Raji (cell line): ENCODE results near the gene GSX2.

ENCODE experiments used
- POLR2A ChIP-seq: IDR thresholded peaks from 2 replicates; pipeline ENCODE4 v1.6.1; 2011; ENCODE audit warnings: low read depth, low read length, control low read depth; ENCODE audit not compliant: insufficient read depth

The GSX2 gene

GRCh38 chr4:54099748-54100574, at the start of gene GSX2:
Gene GSX2, plus strand, starts transcription at chr4:54100163. Its CDS starts 182 bp downstream, at chr4:54100345.
- TF ChIP-seq POLR2A, result no peak

- no peak for TF ChIP-seq POLR2A
These were observed 49.6 kb upstream of the GSX2 start for GRCh38 chr4:54050214-54050904.

DNA sequence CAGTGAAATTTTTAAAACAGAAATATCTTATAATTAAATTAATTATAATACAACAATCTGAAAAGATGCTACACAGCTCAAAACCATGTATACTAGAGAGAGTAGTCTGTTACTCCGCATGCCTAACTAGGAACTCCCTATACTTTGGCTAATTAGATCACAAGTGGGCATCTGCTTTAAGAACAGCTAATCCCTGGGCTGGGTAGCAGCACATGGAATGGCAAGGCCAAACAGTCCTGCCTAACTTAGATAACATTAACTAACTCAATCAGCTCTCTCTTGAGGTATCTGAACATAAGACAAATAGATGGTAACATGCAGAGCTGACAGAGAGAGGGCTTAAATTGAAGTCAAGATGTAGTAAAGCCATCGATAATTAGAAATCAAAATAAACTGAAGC, 45.5 kb upstream of the GSX2 start:
- TF ChIP-seq POLR2A, result no peak

DNA sequence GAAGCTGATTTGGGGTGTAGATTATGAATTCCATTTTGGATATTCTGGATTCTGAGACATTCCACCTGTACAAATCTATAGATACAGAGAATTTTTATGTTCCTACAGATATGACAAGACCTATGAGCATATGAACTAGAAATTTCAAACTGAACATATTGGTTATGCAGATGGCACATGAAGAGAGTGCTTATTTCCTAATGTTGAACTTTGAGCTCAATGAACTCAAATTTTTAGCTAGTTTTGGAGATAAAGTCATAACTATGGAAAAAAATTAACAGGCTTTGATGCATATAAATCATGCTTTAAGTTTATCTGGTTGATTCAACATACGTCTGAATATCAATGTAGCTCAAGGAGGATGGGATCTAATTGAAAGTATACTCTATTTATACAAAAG, 44.5 kb upstream of the GSX2 start:
- no peak for TF ChIP-seq POLR2A

DNA sequence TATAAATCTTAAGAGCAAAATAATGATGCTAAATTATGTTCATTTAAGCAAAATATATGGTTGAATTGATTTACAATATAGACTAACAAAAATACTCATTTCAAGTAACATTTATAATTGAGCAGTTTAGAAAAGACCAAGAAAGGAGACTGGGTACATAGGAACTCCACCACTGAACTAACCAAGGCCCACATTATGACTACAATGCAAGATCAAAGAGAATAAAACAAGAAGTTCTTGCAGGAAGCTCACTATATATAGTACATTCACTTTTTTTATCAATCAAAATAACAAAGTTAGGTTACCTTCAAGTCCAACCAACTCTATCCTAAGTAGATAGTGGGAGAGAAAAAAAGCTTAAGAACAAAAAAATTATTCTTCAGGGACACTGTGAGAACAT, 43.6 kb upstream of the GSX2 start:
- TF ChIP-seq POLR2A, result no peak

GRCh38 chr4:54058171-54058570, 41.8 kb upstream of the GSX2 start:
- TF ChIP-seq POLR2A, result no peak

- TF ChIP-seq POLR2A, result no peak
These were observed 39.8 kb upstream of the GSX2 start for GRCh38 chr4:54060116-54060515.

DNA sequence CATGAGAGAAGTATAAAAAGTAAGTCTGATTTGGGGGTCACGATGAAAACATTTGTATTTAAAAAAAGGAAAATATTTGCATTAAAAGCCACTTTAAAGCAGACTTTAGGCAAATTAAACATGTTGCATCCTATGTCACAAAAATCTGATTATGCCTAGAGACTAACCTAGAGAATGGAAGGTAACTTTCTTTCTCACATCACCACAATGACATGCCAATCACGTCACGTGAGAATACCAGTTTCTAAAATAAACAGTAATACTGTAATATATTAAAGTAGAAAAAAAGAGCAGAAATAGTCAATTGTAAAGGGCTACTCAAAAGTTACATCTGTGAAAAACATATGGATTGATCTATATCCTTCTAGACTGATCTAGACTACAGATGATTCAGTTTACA, 38.9 kb upstream of the GSX2 start:
- TF ChIP-seq POLR2A, result no peak

DNA sequence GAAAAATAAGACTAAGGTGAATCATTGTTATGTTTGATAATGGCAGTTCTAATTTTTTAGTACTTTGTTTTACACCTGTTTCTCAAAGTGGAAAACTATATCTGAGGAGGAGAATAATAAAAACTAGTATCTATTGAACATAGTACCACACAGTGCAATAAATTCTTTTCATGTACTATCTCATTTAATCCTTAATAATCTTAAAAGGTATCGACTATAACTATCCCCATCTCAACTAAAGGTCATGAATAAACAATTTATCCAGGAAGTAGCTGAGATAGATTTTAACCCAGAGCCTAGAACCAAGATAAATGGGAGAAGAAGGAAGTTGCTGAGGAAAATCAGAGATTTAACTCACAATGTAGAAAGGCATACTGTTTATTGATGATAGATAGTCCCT, 38.1 kb upstream of the GSX2 start:
- no peak for TF ChIP-seq POLR2A

DNA sequence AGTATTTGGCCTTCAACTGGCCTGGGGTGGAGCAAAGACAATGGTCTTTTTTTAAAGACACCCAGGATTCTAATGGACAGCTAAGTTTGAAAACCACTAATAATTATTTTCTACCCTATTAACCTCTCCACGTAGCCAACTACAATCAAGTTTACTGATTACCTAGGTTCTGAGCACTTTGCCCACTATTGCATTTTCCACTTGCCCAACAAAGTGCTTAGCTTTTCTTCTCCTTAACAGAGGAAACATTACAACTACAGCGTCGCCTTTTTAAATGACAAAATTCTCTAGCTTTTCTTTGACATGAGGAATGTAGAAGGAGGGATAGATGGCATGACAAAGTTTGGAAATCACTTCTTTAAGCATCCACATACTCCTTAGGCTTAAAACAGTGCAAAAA, 37.6 kb upstream of the GSX2 start:
- TF ChIP-seq POLR2A, result no peak

GRCh38 chr4:54063229-54063628, 36.7 kb upstream of the GSX2 start:
- TF ChIP-seq POLR2A, result no peak

DNA sequence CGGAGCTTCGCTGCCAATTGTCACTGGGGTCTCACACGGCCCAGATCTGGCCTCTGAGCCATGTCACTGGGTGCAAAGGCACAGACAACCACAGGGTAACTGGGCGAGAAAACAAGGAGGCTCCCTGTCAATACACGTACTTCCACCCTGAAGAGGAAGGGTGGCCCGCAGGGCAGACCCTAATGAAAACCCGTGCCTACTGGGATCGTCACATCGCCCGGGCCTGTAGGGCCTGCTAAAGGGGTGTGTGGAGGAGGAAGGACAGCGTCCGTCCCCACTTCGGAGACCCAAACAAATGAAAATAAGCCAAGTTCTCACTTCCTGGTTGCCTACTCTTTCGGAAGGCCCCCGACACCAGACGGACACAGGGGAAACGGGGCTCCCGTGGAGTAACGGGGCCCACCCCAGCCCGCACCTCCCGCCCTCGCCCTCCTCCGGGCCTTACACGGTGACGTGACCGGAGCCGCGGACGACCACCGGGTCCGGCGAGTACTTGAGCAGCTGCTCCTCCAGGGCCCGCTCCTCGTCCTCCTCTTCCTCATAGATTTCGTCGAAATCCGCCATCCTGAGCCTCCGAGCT, 36.1 kb upstream of the GSX2 start:
- no peak for TF ChIP-seq POLR2A

GRCh38 chr4:54064317-54065111, 35.4 kb upstream of the GSX2 start, which contains the start of gene CHIC2:
Gene CHIC2, minus strand, starts transcription at chr4:54064605. Its CDS starts 305 bp downstream, at chr4:54064300.
- TF ChIP-seq POLR2A, result peak; percentile 85

DNA sequence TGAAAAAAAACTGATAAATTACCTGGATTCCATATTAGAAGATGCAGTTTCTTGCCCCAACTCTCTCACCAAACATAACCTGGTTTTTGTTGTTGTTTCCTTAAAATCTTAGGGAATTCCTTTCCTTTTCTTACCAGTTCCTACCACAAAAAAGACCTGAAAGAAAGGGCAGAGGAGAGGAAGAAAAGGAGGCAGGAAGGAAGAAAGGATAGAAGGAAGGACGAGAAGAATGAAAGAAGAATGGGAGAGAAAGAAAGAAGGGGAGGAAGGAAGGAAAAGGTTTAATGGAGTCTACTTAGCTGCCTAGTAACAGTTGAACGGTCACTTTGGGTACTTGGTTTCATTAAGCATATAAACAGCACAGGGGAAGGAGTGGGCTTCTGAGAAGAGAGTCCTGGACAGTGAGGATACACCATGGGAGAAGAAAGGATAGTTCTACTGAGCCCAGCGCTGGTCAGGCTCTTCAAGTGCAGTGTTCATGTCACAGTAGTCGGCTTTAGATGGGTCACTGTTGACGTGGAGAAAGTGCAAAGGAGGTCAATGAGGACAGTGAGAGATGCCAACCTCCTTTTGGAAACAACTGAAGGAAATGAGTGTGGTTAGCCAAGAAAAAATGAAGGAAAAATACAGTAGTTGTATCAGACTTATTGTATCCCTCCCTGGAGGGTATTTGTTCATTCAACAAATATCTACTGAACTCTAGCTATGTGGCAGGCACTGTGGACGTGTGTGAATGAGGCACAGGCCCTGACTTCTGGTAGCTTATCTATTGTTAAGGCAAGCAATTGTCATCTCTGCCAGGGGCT, 34.5 kb upstream of the GSX2 start:
- TF ChIP-seq POLR2A, result no peak
